ENCODE measurements around the gene P3H4.
"Not testable (repeated sequence)": the region's sequence is repeated elsewhere in the genome, so short reads cannot be mapped to it uniquely, and the experiment has no call there.

DNA sequence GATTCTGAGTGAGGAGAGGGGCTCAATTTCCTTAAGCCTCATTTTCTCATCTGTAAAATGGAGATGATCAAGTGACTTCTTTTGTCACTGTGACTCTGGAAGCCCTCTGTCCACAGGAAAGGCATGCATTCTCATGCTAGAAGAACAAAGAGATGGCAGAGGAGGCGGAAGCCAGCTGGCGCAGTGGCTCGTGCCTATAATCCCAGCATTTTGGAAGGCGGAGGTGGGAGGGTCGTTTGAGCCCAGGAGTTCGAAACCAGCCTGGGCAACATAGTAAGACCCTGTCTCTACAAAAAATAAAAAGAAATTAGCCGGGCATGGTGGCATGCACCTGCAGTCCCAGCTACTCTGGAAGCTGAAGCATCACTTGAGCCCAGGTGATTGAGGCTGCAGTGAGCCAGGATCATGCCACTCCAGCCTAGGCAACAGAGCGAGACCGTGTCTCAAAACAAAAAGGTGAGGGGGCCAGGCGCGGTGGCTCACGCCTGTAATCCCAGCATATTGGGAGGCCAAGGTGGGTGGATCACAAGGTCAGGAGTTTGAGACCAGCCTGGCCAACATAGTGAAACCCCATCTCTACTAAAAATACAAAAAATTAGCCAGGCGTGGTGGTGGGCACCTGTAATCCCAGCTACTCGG, 35.4 kb downstream of the P3H4 start:
- TF ChIP-seq, protein P1, sequence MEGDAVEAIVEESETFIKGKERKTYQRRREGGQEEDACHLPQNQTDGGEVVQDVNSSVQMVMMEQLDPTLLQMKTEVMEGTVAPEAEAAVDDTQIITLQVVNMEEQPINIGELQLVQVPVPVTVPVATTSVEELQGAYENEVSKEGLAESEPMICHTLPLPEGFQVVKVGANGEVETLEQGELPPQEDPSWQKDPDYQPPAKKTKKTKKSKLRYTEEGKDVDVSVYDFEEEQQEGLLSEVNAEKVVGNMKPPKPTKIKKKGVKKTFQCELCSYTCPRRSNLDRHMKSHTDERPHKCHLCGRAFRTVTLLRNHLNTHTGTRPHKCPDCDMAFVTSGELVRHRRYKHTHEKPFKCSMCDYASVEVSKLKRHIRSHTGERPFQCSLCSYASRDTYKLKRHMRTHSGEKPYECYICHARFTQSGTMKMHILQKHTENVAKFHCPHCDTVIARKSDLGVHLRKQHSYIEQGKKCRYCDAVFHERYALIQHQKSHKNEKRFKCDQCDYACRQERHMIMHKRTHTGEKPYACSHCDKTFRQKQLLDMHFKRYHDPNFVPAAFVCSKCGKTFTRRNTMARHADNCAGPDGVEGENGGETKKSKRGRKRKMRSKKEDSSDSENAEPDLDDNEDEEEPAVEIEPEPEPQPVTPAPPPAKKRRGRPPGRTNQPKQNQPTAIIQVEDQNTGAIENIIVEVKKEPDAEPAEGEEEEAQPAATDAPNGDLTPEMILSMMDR (conservative IDR thresholded peaks at IDR 0.05; ENCODE audit: low read length) = not testable (repeated sequence)
- not testable (repeated sequence) for TF ChIP-seq EZH2phosphoT487 (IDR thresholded peaks at IDR 0.05; ENCODE audit: borderline replicate concordance, low read depth, low read length)

Data from OCI-LY7 (cell line).